Caco-2 (cell line): ENCODE measurements around the gene OLFM1. TPM values are rescaled to one million over a fixed set of nuclear protein-coding genes. Genes with fewer than 3 reads are reported as not detected.

Source experiments
- BruUV-seq: library from RNA; stranded (reverse); fragments of 400-500 nt; replicated peaks from 2 replicates; lab custom pipeline; 2021; lab: Mats Ljungman, UMichigan
- CTCF ChIA-PET: fragments of 300-600 bp; sonication (Branson Sonifier 250); formaldehyde crosslinking; loops from one replicate; lab custom pipeline; 2022; ENCODE audit warnings: antibody characterized with exemption; lab: Charles Lee
- POLR2A ChIA-PET: fragments of 300-600 bp; sonication (Branson Sonifier 250); formaldehyde crosslinking; loops from one replicate; lab custom pipeline; 2022; ENCODE audit warnings: antibody characterized with exemption; lab: Charles Lee
- DNase-seq, 2 experiments: peaks; one replicate each; pipeline versions ENCODE4 v3.0.0 to v3.0.0-alpha.2; 2020 to 2022
- H3K27me3 ChIP-seq: replicated peaks from 2 replicates; pipeline ENCODE4 v1.6.0; 2011; ENCODE audit warnings: low read length; ENCODE audit not compliant: control insufficient read depth, insufficient read depth
- H3K36me3 ChIP-seq: 2 replicates; pipeline ENCODE4 v1.5.1; 2011; ENCODE audit warnings: low read length; ENCODE audit not compliant: control insufficient read depth, insufficient read depth
- H3K4me1 ChIP-seq: fragments of 250-450 bp; sonication (Bioruptor Pico); 2 replicates; pipeline ENCODE4 v1.5.1; 2020; ENCODE audit warnings: mild to moderate bottlenecking
- H3K4me3 ChIP-seq: 2 replicates; pipeline ENCODE4 v1.5.1; 2011; ENCODE audit warnings: low read depth, mild to moderate bottlenecking, control low read depth, low read length
- H3K9me3 ChIP-seq: fragments of 250-450 bp; sonication (Bioruptor Pico); 2 replicates; pipeline ENCODE4 v1.5.1; 2020; ENCODE audit warnings: mild to moderate bottlenecking, moderate library complexity
- H3K27ac Mint-ChIP-seq: one replicate; pipeline ENCODE4 v1.8.0; 2022; ENCODE audit warnings: mixed read lengths; ENCODE audit not compliant: unreplicated experiment
- H3K27me3 Mint-ChIP-seq: one replicate; pipeline ENCODE4 v1.8.0; 2022; ENCODE audit warnings: mixed read lengths; ENCODE audit not compliant: insufficient read depth, unreplicated experiment
- H3K36me3 Mint-ChIP-seq: one replicate; pipeline ENCODE4 v1.8.0; 2022; ENCODE audit warnings: mild to moderate bottlenecking, mixed read lengths; ENCODE audit not compliant: insufficient read depth, unreplicated experiment
- H3K4me1 Mint-ChIP-seq: one replicate; pipeline ENCODE4 v1.8.0; 2022; ENCODE audit warnings: low read depth, mixed read lengths; ENCODE audit not compliant: unreplicated experiment
- H3K4me3 Mint-ChIP-seq: one replicate; pipeline ENCODE4 v1.8.0; 2022; ENCODE audit warnings: mild to moderate bottlenecking, moderate library complexity, mixed read lengths; ENCODE audit not compliant: unreplicated experiment
- H3K9me3 Mint-ChIP-seq: one replicate; pipeline ENCODE4 v1.8.0; 2022; ENCODE audit warnings: mixed read lengths; ENCODE audit not compliant: unreplicated experiment
- intact Hi-C: fragments of 100-400 bp; cut with micrococcal nuclease; formaldehyde crosslinking; loops from one replicate; pipeline ENCODE4 v1.10.0; 2022; ENCODE audit not compliant: unreplicated experiment
- total RNA-seq: library from RNA; stranded (reverse); gene quantifications from 2 replicates; pipeline ENCODE4 v1.2.3, GENCODE V29; 2022
- TF ChIP-seq, protein P1 (sequence below), 2 experiments: fragments of 200-600 bp in 1 of 2; IDR thresholded peaks; 1 replicate in 1 of 2; 2 replicates in 1 of 2; pipeline versions ENCODE4 v1.5.1 to v1.8.0; 2011 to 2022; ENCODE audit warnings: antibody characterized with exemption in 1 of 2, control low read depth in 1 of 2, inconsistent platforms in 1 of 2, low read depth in 1 of 2, low read length in 1 of 2, mild to moderate bottlenecking in 1 of 2, moderate library complexity in 1 of 2; ENCODE audit not compliant: insufficient read depth in 1 of 2, severe bottlenecking in 1 of 2, unreplicated experiment in 1 of 2

OLFM1 gene
- total RNA-seq, 1 experiment from 2014 or later: not detected

DNA sequence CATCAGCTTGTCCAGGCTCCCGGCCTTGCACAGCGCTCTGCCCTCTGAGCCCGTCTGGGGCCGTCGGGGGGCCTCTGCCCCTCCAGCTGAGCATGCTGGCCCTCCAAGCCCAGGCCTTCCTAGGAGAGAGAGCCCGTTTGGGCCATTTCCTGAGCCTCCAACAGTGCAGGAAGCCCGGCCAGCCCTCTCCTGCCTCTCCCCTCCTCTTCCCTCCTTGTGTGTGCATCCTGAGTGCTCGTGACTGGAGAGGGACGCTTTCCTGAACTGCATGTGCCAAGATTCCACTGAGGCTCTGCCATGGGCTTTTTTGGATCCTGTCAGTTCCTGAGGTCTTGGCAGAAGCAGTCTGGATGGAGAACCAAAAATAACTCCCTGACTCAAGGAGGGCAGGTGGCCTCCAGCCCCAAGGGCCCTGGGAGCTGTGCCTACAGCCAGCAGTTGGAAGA is 15.6 kb downstream of the OLFM1 start:
- H3K9me3 ChIP-seq: no peaks in the 10 kb centered on the region
- intact Hi-C loops: no loop called here
- no peaks in the 10 kb centered on the region for H3K36me3 ChIP-seq
- BruUV-seq: no TSS peak
- DNase-seq: no peak
- TF ChIP-seq, protein P1, sequence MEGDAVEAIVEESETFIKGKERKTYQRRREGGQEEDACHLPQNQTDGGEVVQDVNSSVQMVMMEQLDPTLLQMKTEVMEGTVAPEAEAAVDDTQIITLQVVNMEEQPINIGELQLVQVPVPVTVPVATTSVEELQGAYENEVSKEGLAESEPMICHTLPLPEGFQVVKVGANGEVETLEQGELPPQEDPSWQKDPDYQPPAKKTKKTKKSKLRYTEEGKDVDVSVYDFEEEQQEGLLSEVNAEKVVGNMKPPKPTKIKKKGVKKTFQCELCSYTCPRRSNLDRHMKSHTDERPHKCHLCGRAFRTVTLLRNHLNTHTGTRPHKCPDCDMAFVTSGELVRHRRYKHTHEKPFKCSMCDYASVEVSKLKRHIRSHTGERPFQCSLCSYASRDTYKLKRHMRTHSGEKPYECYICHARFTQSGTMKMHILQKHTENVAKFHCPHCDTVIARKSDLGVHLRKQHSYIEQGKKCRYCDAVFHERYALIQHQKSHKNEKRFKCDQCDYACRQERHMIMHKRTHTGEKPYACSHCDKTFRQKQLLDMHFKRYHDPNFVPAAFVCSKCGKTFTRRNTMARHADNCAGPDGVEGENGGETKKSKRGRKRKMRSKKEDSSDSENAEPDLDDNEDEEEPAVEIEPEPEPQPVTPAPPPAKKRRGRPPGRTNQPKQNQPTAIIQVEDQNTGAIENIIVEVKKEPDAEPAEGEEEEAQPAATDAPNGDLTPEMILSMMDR (IDR thresholded peaks at IDR 0.05; ENCODE audit: insufficient read depth in 1 of 2, low read depth in 1 of 2, low read length in 1 of 2, severe bottlenecking in 1 of 2, unreplicated experiment in 1 of 2): no peak
- no peak overlapping the region for H3K4me3 ChIP-seq
- ChIA-PET POLR2A (no interaction called here), CTCF (no interaction called here)
- H3K27me3 Mint-ChIP-seq: peaks cover 25% of the 10 kb centered on the region
- H3K9me3 Mint-ChIP-seq: no peaks in the 10 kb centered on the region
- no peaks in the 10 kb centered on the region for H3K36me3 Mint-ChIP-seq
- H3K4me1 Mint-ChIP-seq: no peaks in the 10 kb centered on the region
- no peaks in the 10 kb centered on the region for H3K4me1 ChIP-seq
- H3K4me3 Mint-ChIP-seq: no peak overlapping the region
- no peak overlapping the region for H3K27ac Mint-ChIP-seq
- no peaks in the 10 kb centered on the region; the same call in 1 of the 2 replicates for H3K27me3 ChIP-seq

DNA sequence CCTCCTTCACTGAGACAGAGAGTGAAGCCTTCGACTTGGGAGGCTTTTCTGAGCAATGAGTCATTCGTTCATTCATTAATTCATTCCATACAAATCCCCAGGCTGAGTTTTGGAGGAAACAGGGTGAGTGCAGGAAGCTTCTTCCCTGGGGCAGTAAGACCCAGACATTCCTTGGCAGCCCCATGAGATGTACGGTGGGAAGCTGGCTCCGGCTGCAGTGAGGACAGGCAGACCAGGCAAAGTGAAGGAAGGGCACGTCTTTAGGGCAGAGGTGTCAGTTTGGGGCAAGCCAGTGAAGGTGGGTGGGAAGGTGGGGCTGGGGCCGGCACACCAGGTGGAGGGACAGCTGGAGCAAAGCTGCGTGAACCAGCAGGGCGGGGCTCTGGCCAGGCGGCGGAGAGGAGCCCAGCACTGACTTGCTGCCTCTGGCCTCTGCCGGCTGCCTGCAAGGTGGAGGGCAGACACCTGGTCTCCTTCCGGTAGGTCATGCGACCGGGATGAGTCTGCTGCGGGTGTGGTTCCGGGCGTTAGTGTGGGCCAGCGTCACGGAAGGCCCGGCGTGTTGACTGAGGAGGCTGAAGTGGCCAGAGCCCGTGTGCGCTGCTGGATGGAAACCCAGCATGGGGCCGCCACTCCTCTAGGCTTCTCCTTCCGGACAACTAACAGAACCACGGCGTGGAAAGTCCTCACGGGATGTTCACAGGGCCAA is 16.6 kb downstream of the OLFM1 start:
- no peaks in the 10 kb centered on the region for H3K4me1 Mint-ChIP-seq
- no peak overlapping the region for H3K4me3 Mint-ChIP-seq
- no peak overlapping the region for H3K4me3 ChIP-seq
- DNase-seq: no peak
- POLR2A ChIA-PET: no interaction called here
- no peaks in the 10 kb centered on the region for H3K9me3 Mint-ChIP-seq
- no peak overlapping the region for H3K27ac Mint-ChIP-seq
- CTCF ChIA-PET: interaction anchor here (0.6 kb wide), 1 partner anchor 104 kb away, joined by 6 read pairs; no protein-coding TSS in a partner anchor
- no peaks in the 10 kb centered on the region; the same call in 1 of the 2 replicates for H3K27me3 ChIP-seq
- H3K9me3 ChIP-seq: no peaks in the 10 kb centered on the region
- H3K27me3 Mint-ChIP-seq: peaks cover 29% of the 10 kb centered on the region
- H3K36me3 ChIP-seq: no peaks in the 10 kb centered on the region
- intact Hi-C loops: no loop called here
- no peaks in the 10 kb centered on the region for H3K4me1 ChIP-seq
- no TSS peak for BruUV-seq
- TF ChIP-seq, protein P1 (IDR thresholded peaks at IDR 0.05; ENCODE audit: insufficient read depth in 1 of 2, low read depth in 1 of 2, low read length in 1 of 2, severe bottlenecking in 1 of 2, unreplicated experiment in 1 of 2): no peak
- no peaks in the 10 kb centered on the region for H3K36me3 Mint-ChIP-seq

DNA sequence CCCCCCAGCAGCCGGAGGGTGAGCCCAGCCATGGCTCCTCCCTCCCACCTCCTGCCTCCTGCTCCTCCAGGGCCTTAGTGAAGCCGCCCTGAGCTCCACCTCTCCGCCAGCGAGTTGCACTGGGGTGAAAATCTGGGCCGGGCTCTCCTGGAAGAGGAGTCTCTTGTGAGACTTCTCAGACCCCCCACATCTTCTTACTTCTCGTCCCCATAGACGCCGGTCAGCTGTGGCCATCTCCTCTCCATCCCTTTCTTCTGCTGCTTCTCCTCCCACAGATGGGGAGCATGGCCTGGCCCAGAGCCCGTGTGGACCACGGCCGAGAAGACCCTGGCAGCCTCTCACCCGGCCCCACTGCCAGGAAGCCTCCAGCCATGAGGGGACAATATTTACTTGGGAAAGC is 17.3 kb downstream of the OLFM1 start:
- H3K9me3 Mint-ChIP-seq: no peaks in the 10 kb centered on the region
- H3K27me3 Mint-ChIP-seq: peaks cover 24% of the 10 kb centered on the region

More for the DNA sequence above, 17.3 kb downstream of the OLFM1 start:
- H3K36me3 ChIP-seq: no peaks in the 10 kb centered on the region
- H3K4me1 ChIP-seq: no peaks in the 10 kb centered on the region
- no peaks in the 10 kb centered on the region for H3K4me1 Mint-ChIP-seq
- H3K36me3 Mint-ChIP-seq: no peaks in the 10 kb centered on the region
- CTCF ChIA-PET: interaction anchor here (0.6 kb wide), 1 partner anchor 105 kb away, joined by 6 read pairs; no protein-coding TSS in a partner anchor
- POLR2A ChIA-PET: no interaction called here
- no peak for DNase-seq
- no peak overlapping the region for H3K4me3 ChIP-seq
- H3K9me3 ChIP-seq: no peaks in the 10 kb centered on the region
- TF ChIP-seq, protein P1 (IDR thresholded peaks at IDR 0.05; ENCODE audit: insufficient read depth in 1 of 2, low read depth in 1 of 2, low read length in 1 of 2, severe bottlenecking in 1 of 2, unreplicated experiment in 1 of 2): no peak
- no peaks in the 10 kb centered on the region; the same call in 1 of the 2 replicates for H3K27me3 ChIP-seq
- H3K27ac Mint-ChIP-seq: no peak overlapping the region
- no TSS peak for BruUV-seq
- intact Hi-C loops: no loop called here
- no peak overlapping the region for H3K4me3 Mint-ChIP-seq
